Skeletal muscle tissue (tissue), 4 donors: Measurements from ENCODE around the gene HIVEP3. TPM values are rescaled to one million over a fixed set of nuclear protein-coding genes. Genes with fewer than 3 reads are reported as not detected.

Experiments used
- H3K27ac ChIP-seq: one replicate; pipeline ENCODE4 v1.7.0; 2013; ENCODE audit warnings: mild to moderate bottlenecking, low read depth, low read length, inconsistent platforms
- H3K27me3 ChIP-seq, 3 donors: one replicate each; pipeline ENCODE4 v1.7.0; 2013; ENCODE audit warnings: low read length in 3 of 3; ENCODE audit not compliant: control insufficient read depth in 3 of 3, insufficient read depth in 3 of 3
- H3K36me3 ChIP-seq, 3 donors: one replicate each; pipeline ENCODE4 v1.7.0; 2013; ENCODE audit warnings: low read length in 3 of 3; ENCODE audit not compliant: control insufficient read depth in 3 of 3, insufficient read depth in 3 of 3
- H3K4me1 ChIP-seq, 3 donors: one replicate each; pipeline ENCODE4 v1.7.0; 2013; ENCODE audit warnings: low read length in 3 of 3, mild to moderate bottlenecking in 3 of 3; ENCODE audit not compliant: control insufficient read depth in 3 of 3, insufficient read depth in 3 of 3
- H3K4me3 ChIP-seq, 3 donors: one replicate each; pipeline ENCODE4 v1.7.0; 2013; ENCODE audit warnings: low read length in 3 of 3
- H3K9ac ChIP-seq, 3 donors: one replicate each; pipeline ENCODE4 v1.7.0; 2013; ENCODE audit warnings: low read length in 3 of 3, mild to moderate bottlenecking in 3 of 3, moderate library complexity in 2 of 3, low read depth in 1 of 3
- H3K9me3 ChIP-seq, 3 donors: one replicate each; pipeline ENCODE4 v1.7.0; 2013; ENCODE audit warnings: low read length in 3 of 3; ENCODE audit not compliant: control insufficient read depth in 3 of 3
- total RNA-seq: library from RNA; depleted of rRNA; stranded (reverse); fragments of >200 nt; gene quantifications from one replicate; pipeline ENCODE4 v1.2.3, GENCODE V29; 2014
- donor health status: Osteomylitis.

Gene HIVEP3
- total RNA-seq, 1 donor from 2014 or later: 0.52 TPM

GRCh38 chr1:41469706-41470105, 449.0 kb downstream of the HIVEP3 start:
- Histone ChIP-seq H3K9ac (no peak overlapping the region), H3K4me3 (no peak overlapping the region)

GRCh38 chr1:41468122-41468762, 450.5 kb downstream of the HIVEP3 start:
- H3K9ac ChIP-seq: no peak overlapping the region
- no peaks in the 10 kb centered on the region for H3K4me1 ChIP-seq
- H3K9me3 ChIP-seq: no peaks in the 10 kb centered on the region
- no peak overlapping the region for H3K27ac ChIP-seq
- peaks cover 0 to 9% (median 0%) of the 10 kb centered on the region in 3 donors for H3K27me3 ChIP-seq
- no peaks in the 10 kb centered on the region for H3K36me3 ChIP-seq
- no peak overlapping the region for H3K4me3 ChIP-seq

More at GRCh38 chr1:41469706-41470105, 449.0 kb downstream of the HIVEP3 start:
- peaks cover 7 to 12% (median 10%) of the 10 kb centered on the region in 3 donors for H3K4me1 ChIP-seq
- H3K36me3 ChIP-seq: no peaks in the 10 kb centered on the region
- peaks cover 0 to 9% (median 0%) of the 10 kb centered on the region in 3 donors for H3K27me3 ChIP-seq
- H3K27ac ChIP-seq: no peak overlapping the region
- no peaks in the 10 kb centered on the region for H3K9me3 ChIP-seq

GRCh38 chr1:41467673-41468072, 451.0 kb downstream of the HIVEP3 start:
- Histone ChIP-seq H3K4me1 (no peaks in the 10 kb centered on the region), H3K27me3 (peaks cover 0 to 9% (median 0%) of the 10 kb centered on the region in 3 donors), H3K9ac (no peak overlapping the region), H3K9me3 (no peaks in the 10 kb centered on the region), H3K27ac (no peak overlapping the region), H3K36me3 (no peaks in the 10 kb centered on the region), H3K4me3 (no peak overlapping the region)

GRCh38 chr1:41466146-41466545, 452.6 kb downstream of the HIVEP3 start:
- H3K9me3 ChIP-seq: no peaks in the 10 kb centered on the region
- no peak overlapping the region for H3K9ac ChIP-seq
- no peak overlapping the region for H3K4me3 ChIP-seq
- H3K36me3 ChIP-seq: no peaks in the 10 kb centered on the region
- no peaks in the 10 kb centered on the region for H3K4me1 ChIP-seq
- peaks cover 0 to 9% (median 0%) of the 10 kb centered on the region in 3 donors for H3K27me3 ChIP-seq
- H3K27ac ChIP-seq: no peak overlapping the region

GRCh38 chr1:41465741-41466140, 453.0 kb downstream of the HIVEP3 start:
- no peaks in the 10 kb centered on the region for H3K9me3 ChIP-seq
- H3K9ac ChIP-seq: no peak overlapping the region
- no peaks in the 10 kb centered on the region for H3K4me1 ChIP-seq
- H3K27ac ChIP-seq: no peak overlapping the region
- no peaks in the 10 kb centered on the region for H3K36me3 ChIP-seq
- H3K27me3 ChIP-seq: peaks cover 0 to 9% (median 0%) of the 10 kb centered on the region in 3 donors
- H3K4me3 ChIP-seq: no peak overlapping the region

- H3K9ac ChIP-seq: no peak overlapping the region
- no peak overlapping the region for H3K4me3 ChIP-seq
- no peaks in the 10 kb centered on the region for H3K9me3 ChIP-seq
- no peaks in the 10 kb centered on the region for H3K36me3 ChIP-seq
- no peaks in the 10 kb centered on the region for H3K4me1 ChIP-seq
- H3K27me3 ChIP-seq: peaks cover 0 to 15% (median 0%) of the 10 kb centered on the region in 3 donors
- no peak overlapping the region for H3K27ac ChIP-seq
Observed at GRCh38 chr1:41464885-41465284, 453.8 kb downstream of the HIVEP3 start.

GRCh38 chr1:41463516-41463915, 455.2 kb downstream of the HIVEP3 start:
- no peaks in the 10 kb centered on the region for H3K4me1 ChIP-seq
- no peaks in the 10 kb centered on the region for H3K9me3 ChIP-seq
- H3K4me3 ChIP-seq: no peak overlapping the region
- no peak overlapping the region for H3K27ac ChIP-seq
- H3K36me3 ChIP-seq: no peaks in the 10 kb centered on the region
- H3K9ac ChIP-seq: no peak overlapping the region
- H3K27me3 ChIP-seq: peaks cover 0 to 18% (median 0%) of the 10 kb centered on the region in 3 donors

- no peak overlapping the region for H3K27ac ChIP-seq
- no peak overlapping the region for H3K9ac ChIP-seq
- H3K4me3 ChIP-seq: no peak overlapping the region
- no peaks in the 10 kb centered on the region for H3K36me3 ChIP-seq
- peaks cover 0 to 17% (median 0%) of the 10 kb centered on the region in 3 donors for H3K27me3 ChIP-seq
- H3K9me3 ChIP-seq: no peaks in the 10 kb centered on the region
- H3K4me1 ChIP-seq: peaks cover 0 to under 1% (median 0%) of the 10 kb centered on the region in 3 donors
Observed at GRCh38 chr1:41462680-41463004, 456.1 kb downstream of the HIVEP3 start.

GRCh38 chr1:41461790-41462679, 456.7 kb downstream of the HIVEP3 start:
- Histone ChIP-seq H3K27me3 (peaks cover 0 to 11% (median 0%) of the 10 kb centered on the region in 3 donors), H3K9me3 (no peaks in the 10 kb centered on the region), H3K4me1 (peaks cover 0 to 7% (median 2%) of the 10 kb centered on the region in 3 donors), H3K4me3 (no peak overlapping the region), H3K9ac (no peak overlapping the region), H3K36me3 (no peaks in the 10 kb centered on the region), H3K27ac (no peak overlapping the region)
